Fibroblast of skin of left biceps (primary cell): ENCODE data around the gene CENPF.
"Not testable (repeated sequence)": the region's sequence is repeated elsewhere in the genome, so short reads cannot be mapped to it uniquely, and the experiment has no call there.

Experiments used
- DNase-seq, 2 experiments: peaks; one replicate each; pipeline ENCODE4 v3.0.0-alpha.2; 2013; ENCODE audit warnings: low read depth in 2 of 2

Gene CENPF

GRCh38 chr1:214602764-214603657 is at the start of gene CENPF:
Gene CENPF (plus strand): TSS chr1:214603195. CDS start chr1:214613755, 10,560 bp downstream.
- peak; percentile 96 for DNase-seq

- DNase-seq, result no peak
Measured at GRCh38 chr1:214557952-214558735, 44.9 kb upstream of the CENPF start.

GRCh38 chr1:214563881-214564280 is 39.1 kb upstream of the CENPF start:
- no peak for DNase-seq

GRCh38 chr1:214565310-214565709 is 37.7 kb upstream of the CENPF start:
- DNase-seq, result no peak

- DNase-seq, result peak; percentile 56 to 68
Measured at GRCh38 chr1:214566158-214567104, 36.6 kb upstream of the CENPF start.

- DNase-seq, result no peak
Measured at GRCh38 chr1:214567481-214567980, 35.5 kb upstream of the CENPF start.

GRCh38 chr1:214568328-214568727 is 34.7 kb upstream of the CENPF start:
- no peak for DNase-seq

GRCh38 chr1:214569357-214570004 is 33.5 kb upstream of the CENPF start:
- no peak for DNase-seq

- DNase-seq, result no peak
Measured at GRCh38 chr1:214570442-214570841, 32.6 kb upstream of the CENPF start.

GRCh38 chr1:214571281-214571680 is 31.7 kb upstream of the CENPF start:
- DNase-seq, result no peak

- no peak for DNase-seq
Measured at GRCh38 chr1:214573386-214574318, 29.3 kb upstream of the CENPF start.

- DNase-seq, result no peak
Measured at GRCh38 chr1:214574598-214575411, 28.2 kb upstream of the CENPF start.

- not testable (repeated sequence) for DNase-seq
Measured at GRCh38 chr1:214576120-214576519, 26.9 kb upstream of the CENPF start.

GRCh38 chr1:214579183-214579582 is 23.8 kb upstream of the CENPF start:
- DNase-seq, result no peak

GRCh38 chr1:214581785-214582184 is 21.2 kb upstream of the CENPF start:
- peak in 1 of 2 experiments; percentile 38 for DNase-seq

GRCh38 chr1:214582289-214582891 is 20.6 kb upstream of the CENPF start:
- no peak for DNase-seq

- DNase-seq, result no peak
Measured at GRCh38 chr1:214583113-214583512, 19.9 kb upstream of the CENPF start.

- no peak for DNase-seq
Measured at GRCh38 chr1:214583824-214584554, 19.0 kb upstream of the CENPF start.
